AG04450 (cell line): ENCODE measurements around the gene MEIS3. TPM values are rescaled to one million over a fixed set of nuclear protein-coding genes. Genes with fewer than 3 reads are reported as not detected.

Experiments
- CTCF ChIA-PET: fragments of 300-600, 350-600 bp; formaldehyde crosslinking; extraction: SDS; loops from one replicate; lab custom pipeline; 2022; ENCODE audit warnings: antibody characterized with exemption, inconsistent platforms; lab: Charles Lee
- POLR2A ChIA-PET: fragments of 350-600 bp; formaldehyde crosslinking; extraction: SDS; loops from one replicate; lab custom pipeline; 2021; ENCODE audit warnings: antibody characterized with exemption, inconsistent platforms; lab: Yijun Ruan, JAX
- DNase-seq: peaks from one replicate; pipeline ENCODE4 v3.0.0-alpha.2; 2011; ENCODE audit warnings: low read depth, low spot score
- H3K27ac ChIP-seq: one replicate; pipeline ENCODE4 v1.5.1; 2012; ENCODE audit warnings: low read depth, low read length, control low read depth
- H3K27me3 ChIP-seq: one replicate; pipeline ENCODE4 v1.6.0; 2012; ENCODE audit warnings: low read length; ENCODE audit not compliant: control insufficient read depth, insufficient read depth
- H3K4me3 ChIP-seq: 2 replicates; pipeline ENCODE4 v1.5.1; 2011; ENCODE audit warnings: mild to moderate bottlenecking, low read depth, low read length, control low read depth
- H3K9me3 ChIP-seq: 2 replicates; pipeline ENCODE4 v1.5.1; 2012; ENCODE audit warnings: low read length; ENCODE audit not compliant: control insufficient read depth, insufficient read depth
- polyA plus RNA-seq: library from polyadenylated mRNA; depleted of rRNA; stranded (reverse); fragments of >200 nt; gene quantifications from 2 replicates; pipeline ENCODE4 v1.2.3, GENCODE V29; 2011
- TF ChIP-seq, protein P1 (sequence below): IDR thresholded peaks from 2 replicates; pipeline ENCODE4 v1.5.1; 2011; ENCODE audit warnings: low read depth, low read length, control low read depth, inconsistent platforms

Gene MEIS3
- polyA plus RNA-seq, 1 experiment: 21.6 TPM

DNA sequence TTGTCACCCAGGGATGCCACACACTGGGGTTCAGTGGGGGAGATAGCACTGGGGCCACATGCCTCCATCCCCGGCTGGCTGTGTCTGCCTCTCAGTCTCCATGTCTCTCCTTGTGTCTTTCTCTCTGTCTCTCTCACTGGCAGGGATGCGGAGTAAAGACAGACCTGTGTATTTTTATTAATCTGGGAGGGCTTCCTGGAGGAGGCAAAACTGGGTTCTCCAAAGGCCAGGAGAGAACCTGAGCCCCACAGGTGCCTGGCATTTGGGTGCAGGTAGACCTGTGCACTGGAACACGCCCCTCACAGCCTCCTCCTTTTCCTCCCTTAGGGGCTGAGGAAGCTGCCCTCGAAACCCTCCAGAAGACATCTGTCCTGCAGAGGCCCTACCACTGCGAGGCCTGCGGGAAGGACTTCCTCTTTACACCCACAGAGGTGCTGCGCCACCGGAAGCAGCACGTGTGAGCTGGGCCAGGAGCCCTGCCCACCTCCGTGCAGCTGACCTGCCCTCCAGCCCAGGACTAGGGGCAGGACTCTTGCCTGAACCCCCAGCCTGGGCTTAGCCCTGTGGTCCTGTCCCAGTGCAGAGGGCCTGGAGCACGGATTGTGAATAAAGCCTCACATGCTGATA lies 37.6 kb downstream of the MEIS3 start:
- ChIA-PET CTCF (interaction anchor here (0.9 to 1.5 kb wide), 2 partner anchors 10 to 33 kb away, joined by 3 to 5 read pairs; partner anchors contain the start of gene DHX34), POLR2A (no interaction called here)
- Histone ChIP-seq H3K9me3 (no peaks in the 10 kb centered on the region), H3K27me3 (no peaks in the 10 kb centered on the region), H3K4me3 (no peak overlapping the region), H3K27ac (no peak overlapping the region)
- TF ChIP-seq, protein P1, sequence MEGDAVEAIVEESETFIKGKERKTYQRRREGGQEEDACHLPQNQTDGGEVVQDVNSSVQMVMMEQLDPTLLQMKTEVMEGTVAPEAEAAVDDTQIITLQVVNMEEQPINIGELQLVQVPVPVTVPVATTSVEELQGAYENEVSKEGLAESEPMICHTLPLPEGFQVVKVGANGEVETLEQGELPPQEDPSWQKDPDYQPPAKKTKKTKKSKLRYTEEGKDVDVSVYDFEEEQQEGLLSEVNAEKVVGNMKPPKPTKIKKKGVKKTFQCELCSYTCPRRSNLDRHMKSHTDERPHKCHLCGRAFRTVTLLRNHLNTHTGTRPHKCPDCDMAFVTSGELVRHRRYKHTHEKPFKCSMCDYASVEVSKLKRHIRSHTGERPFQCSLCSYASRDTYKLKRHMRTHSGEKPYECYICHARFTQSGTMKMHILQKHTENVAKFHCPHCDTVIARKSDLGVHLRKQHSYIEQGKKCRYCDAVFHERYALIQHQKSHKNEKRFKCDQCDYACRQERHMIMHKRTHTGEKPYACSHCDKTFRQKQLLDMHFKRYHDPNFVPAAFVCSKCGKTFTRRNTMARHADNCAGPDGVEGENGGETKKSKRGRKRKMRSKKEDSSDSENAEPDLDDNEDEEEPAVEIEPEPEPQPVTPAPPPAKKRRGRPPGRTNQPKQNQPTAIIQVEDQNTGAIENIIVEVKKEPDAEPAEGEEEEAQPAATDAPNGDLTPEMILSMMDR: no peak
- DNase-seq: no peak

DNA sequence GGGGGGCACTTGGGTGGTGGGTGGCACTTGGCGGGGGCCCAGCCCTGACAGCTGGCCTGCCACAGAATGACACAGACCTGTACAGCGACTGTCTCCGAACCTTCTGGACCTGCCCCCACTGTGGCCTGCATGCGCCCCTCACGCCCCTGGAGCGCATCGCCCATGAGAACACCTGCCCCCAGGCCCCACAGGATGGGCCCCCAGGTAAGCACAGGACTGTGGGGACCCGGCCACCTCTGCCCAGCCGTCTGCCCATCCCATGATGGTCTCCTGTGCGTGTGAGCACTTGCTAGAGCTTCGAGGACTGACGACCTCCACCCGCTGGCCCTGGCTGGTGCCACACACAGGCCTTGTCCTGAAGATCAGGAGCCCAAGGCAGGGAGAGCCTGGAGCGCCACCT lies 38.2 kb downstream of the MEIS3 start:
- H3K4me3 ChIP-seq: no peak overlapping the region
- ChIA-PET POLR2A (no interaction called here), CTCF (interaction anchor here (1.5 kb wide), 1 partner anchor 32 kb away, joined by 5 read pairs; the partner anchor contains the start of gene DHX34)
- H3K27ac ChIP-seq: no peak overlapping the region
- H3K27me3 ChIP-seq: no peaks in the 10 kb centered on the region
- DNase-seq: no peak
- TF ChIP-seq, protein P1: no peak
- H3K9me3 ChIP-seq: no peaks in the 10 kb centered on the region

DNA sequence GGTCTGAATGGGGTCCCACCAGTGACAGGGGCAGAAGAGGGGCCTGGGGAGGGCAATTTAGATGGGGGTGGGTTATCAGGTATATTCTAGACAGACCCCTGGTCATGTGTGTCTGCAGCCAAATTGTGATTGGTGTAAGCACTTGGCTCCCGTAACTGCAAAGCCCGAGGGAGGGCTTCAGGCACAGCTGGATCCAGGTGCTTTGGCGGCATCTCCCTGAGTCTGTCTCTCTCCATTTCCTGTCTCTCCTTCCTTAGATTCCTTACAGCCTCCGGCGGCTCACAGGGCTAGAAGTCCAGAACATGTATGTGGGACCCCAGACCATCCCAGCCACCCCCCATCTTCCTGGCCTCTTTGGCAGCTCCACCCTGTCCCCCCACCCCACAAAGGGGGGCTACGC lies 38.8 kb downstream of the MEIS3 start:
- no peaks in the 10 kb centered on the region for H3K9me3 ChIP-seq
- H3K4me3 ChIP-seq: no peak overlapping the region
- POLR2A ChIA-PET: no interaction called here
- no peak for DNase-seq
- H3K27ac ChIP-seq: no peak overlapping the region
- H3K27me3 ChIP-seq: no peaks in the 10 kb centered on the region
- TF ChIP-seq, protein P1: no peak
- CTCF ChIA-PET: no interaction called here

DNA sequence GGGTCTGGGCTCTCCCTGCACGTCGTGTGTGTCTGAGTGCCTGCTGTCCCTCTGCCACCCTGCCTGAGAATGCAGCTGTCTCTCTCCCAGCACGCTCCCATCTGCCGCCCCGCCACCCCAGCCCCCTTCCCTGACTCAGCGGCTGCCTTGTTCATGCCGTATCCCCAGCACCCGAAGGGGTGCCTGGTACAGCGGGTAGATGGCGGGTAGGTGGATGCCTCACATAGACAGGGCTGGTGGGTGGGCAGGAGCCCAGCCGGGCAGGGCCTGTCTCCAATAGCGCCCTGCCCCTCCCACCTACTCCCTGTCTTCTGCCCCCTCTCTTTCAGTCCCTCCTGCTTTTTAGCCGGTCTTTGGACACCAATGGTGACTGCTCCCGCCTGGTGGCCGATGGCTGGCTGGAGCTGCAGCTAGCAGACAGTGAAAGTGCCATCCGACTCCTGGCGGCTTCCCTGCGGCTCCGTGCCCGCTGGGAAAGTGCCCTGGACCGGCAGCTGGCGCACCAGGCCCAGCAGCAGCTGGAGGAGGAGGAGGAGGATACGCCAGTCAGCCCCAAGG lies 39.9 kb downstream of the MEIS3 start:
- Histone ChIP-seq H3K4me3 (no peak overlapping the region), H3K27me3 (no peaks in the 10 kb centered on the region), H3K27ac (no peak overlapping the region), H3K9me3 (no peaks in the 10 kb centered on the region)
- ChIA-PET CTCF (interaction anchor here (0.6 kb wide), 1 partner anchor 83 kb away, joined by 6 read pairs; no protein-coding TSS in a partner anchor), POLR2A (no interaction called here)
- DNase-seq: no peak
- TF ChIP-seq, protein P1: no peak

DNA sequence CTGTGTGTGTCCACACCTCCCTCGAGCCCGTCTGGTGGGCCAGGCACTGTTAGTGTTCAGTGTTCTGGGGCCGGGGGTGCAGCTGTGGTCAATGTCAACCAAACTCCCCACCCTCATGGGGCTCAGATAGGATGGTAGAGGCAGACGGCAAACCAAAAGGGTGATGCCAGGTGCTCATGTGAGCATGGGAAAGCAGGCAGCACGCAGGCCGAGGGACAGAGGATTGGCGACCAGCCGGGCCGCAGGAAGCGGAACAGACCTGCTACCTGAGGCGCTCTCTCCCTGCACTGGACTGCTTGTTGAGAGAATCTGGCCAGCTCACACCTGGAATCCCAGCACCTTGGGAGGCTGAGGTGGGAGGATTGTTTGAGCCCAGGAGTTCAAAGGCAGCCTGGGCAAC lies 41.1 kb downstream of the MEIS3 start:
- no peak overlapping the region for H3K4me3 ChIP-seq
- no peak for DNase-seq
- TF ChIP-seq, protein P1: no peak
- H3K27me3 ChIP-seq: no peaks in the 10 kb centered on the region
- H3K27ac ChIP-seq: no peak overlapping the region
- CTCF ChIA-PET: no interaction called here
- H3K9me3 ChIP-seq: no peaks in the 10 kb centered on the region
- POLR2A ChIA-PET: no interaction called here
